MM.1S (cell line): ENCODE measurements around the gene OGFR.

ENCODE experiments used
- CTCF ChIP-seq: fragments of 300-600 bp; sonication (generic); IDR thresholded peaks from 2 replicates; pipeline ENCODE4 v1.5.1; 2016; ENCODE audit warnings: antibody characterized with exemption, low read length, mixed read lengths
- EZH2 ChIP-seq: fragments of 300-600 bp; sonication (generic); optimal IDR thresholded peaks from 2 replicates; pipeline ENCODE3; 2017; ENCODE audit warnings: low read depth, mild to moderate bottlenecking, antibody characterized with exemption, low read length, mixed read lengths
- EZH2phosphoT487 ChIP-seq: fragments of 300-600 bp; sonication (generic); IDR thresholded peaks from 2 replicates; pipeline ENCODE4 v1.6.1; 2018; ENCODE audit warnings: antibody characterized with exemption, low read length

- TF ChIP-seq CTCF (no peak), EZH2phosphoT487 (no peak), EZH2 (no peak)
Measured at GRCh38 chr20:62845416-62846160, 41.0 kb downstream of the OGFR start.
